GM23338 (cell line): ENCODE results near the gene TLNRD1.

Experiments used
- CREB1 ChIP-seq: fragments of 250-450 bp; sonication (Bioruptor Pico); IDR thresholded peaks from 2 replicates; pipeline ENCODE4 v1.5.0; 2020; ENCODE audit warnings: low read depth, mild to moderate bottlenecking, moderate library complexity
- EZH2 ChIP-seq: fragments of 200-600 bp; sonication (generic); IDR thresholded peaks from one replicate; pipeline ENCODE4 v1.8.0; 2017; ENCODE audit warnings: antibody characterized with exemption, mild to moderate bottlenecking, low read depth; ENCODE audit not compliant: unreplicated experiment
- EZH2phosphoT487 ChIP-seq: fragments of 200-600 bp; sonication (generic); IDR thresholded peaks from one replicate; pipeline ENCODE4 v1.8.1; 2018; ENCODE audit warnings: antibody characterized with exemption; ENCODE audit not compliant: unreplicated experiment
- JUNB ChIP-seq: IDR thresholded peaks from one replicate; pipeline ENCODE4 v1.6.1; 2016; ENCODE audit warnings: antibody characterized with exemption; ENCODE audit not compliant: unreplicated experiment
- POLR2AphosphoS5 ChIP-seq: IDR thresholded peaks from 2 replicates; pipeline ENCODE4 v1.6.1; 2016; ENCODE audit warnings: antibody characterized with exemption, low read depth
- ZNF331 ChIP-seq: fragments of 250-450 bp; sonication (Bioruptor Pico); IDR thresholded peaks from 2 replicates; pipeline ENCODE4 v1.5.0; 2020; ENCODE audit warnings: low read depth, mild to moderate bottlenecking, moderate library complexity
- TF ChIP-seq, protein P1 (sequence below), 2 experiments: fragments of 200-600 bp in 1 of 2; sonication (generic) in 1 of 2; conservative IDR thresholded peaks; 2 replicates each; pipeline versions ENCODE4 v1.5.1 to v1.6.1; 2016 to 2017; ENCODE audit warnings: antibody characterized with exemption in 2 of 2, low read depth in 2 of 2, mild to moderate bottlenecking in 2 of 2, moderate library complexity in 1 of 2
- TF ChIP-seq, protein P2 (sequence below): IDR thresholded peaks from one replicate; pipeline ENCODE4 v1.6.1; 2018; ENCODE audit warnings: antibody characterized with exemption; ENCODE audit not compliant: unreplicated experiment
- TF ChIP-seq, protein P3 (sequence below): IDR thresholded peaks from 2 replicates; pipeline ENCODE4 v1.6.1; 2016; ENCODE audit warnings: antibody characterized with exemption

DNA sequence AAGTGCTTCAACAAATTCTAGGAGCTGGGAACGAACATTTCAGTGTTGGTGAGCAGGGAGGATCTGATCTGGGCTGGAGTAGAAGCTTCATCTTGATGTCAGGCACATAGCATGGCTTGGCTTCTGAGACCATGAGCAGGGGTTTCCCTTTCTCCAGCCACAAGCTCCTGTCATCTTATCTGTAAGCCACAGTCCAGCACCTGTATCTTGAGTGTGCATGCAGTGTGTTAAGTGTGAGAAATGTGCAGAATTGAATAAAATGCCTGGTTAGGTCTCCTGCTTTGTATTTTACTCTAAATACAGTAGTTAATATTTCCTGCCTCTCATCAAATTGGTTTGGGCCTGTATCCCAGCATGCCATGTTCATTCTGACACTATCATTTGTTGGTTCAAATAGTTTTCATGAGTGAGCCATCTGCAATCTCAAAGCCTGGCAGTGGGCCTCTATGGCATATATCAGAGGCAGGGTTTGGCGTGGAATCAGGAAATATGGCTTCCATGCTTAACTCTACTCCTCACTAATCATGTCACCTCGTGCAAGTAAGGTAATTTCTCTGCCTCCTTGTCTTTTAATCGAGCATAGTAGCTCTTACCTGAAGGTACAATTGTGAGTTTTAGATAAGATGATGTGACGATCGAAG is 43.3 kb downstream of the TLNRD1 start:
- TF ChIP-seq, protein P1, sequence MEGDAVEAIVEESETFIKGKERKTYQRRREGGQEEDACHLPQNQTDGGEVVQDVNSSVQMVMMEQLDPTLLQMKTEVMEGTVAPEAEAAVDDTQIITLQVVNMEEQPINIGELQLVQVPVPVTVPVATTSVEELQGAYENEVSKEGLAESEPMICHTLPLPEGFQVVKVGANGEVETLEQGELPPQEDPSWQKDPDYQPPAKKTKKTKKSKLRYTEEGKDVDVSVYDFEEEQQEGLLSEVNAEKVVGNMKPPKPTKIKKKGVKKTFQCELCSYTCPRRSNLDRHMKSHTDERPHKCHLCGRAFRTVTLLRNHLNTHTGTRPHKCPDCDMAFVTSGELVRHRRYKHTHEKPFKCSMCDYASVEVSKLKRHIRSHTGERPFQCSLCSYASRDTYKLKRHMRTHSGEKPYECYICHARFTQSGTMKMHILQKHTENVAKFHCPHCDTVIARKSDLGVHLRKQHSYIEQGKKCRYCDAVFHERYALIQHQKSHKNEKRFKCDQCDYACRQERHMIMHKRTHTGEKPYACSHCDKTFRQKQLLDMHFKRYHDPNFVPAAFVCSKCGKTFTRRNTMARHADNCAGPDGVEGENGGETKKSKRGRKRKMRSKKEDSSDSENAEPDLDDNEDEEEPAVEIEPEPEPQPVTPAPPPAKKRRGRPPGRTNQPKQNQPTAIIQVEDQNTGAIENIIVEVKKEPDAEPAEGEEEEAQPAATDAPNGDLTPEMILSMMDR (conservative IDR thresholded peaks at IDR 0.05; ENCODE audit: low read depth in 2 of 2): no peak
- TF ChIP-seq, protein P2, sequence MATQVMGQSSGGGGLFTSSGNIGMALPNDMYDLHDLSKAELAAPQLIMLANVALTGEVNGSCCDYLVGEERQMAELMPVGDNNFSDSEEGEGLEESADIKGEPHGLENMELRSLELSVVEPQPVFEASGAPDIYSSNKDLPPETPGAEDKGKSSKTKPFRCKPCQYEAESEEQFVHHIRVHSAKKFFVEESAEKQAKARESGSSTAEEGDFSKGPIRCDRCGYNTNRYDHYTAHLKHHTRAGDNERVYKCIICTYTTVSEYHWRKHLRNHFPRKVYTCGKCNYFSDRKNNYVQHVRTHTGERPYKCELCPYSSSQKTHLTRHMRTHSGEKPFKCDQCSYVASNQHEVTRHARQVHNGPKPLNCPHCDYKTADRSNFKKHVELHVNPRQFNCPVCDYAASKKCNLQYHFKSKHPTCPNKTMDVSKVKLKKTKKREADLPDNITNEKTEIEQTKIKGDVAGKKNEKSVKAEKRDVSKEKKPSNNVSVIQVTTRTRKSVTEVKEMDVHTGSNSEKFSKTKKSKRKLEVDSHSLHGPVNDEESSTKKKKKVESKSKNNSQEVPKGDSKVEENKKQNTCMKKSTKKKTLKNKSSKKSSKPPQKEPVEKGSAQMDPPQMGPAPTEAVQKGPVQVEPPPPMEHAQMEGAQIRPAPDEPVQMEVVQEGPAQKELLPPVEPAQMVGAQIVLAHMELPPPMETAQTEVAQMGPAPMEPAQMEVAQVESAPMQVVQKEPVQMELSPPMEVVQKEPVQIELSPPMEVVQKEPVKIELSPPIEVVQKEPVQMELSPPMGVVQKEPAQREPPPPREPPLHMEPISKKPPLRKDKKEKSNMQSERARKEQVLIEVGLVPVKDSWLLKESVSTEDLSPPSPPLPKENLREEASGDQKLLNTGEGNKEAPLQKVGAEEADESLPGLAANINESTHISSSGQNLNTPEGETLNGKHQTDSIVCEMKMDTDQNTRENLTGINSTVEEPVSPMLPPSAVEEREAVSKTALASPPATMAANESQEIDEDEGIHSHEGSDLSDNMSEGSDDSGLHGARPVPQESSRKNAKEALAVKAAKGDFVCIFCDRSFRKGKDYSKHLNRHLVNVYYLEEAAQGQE: no peak
- TF ChIP-seq POLR2AphosphoS5 (no peak), EZH2phosphoT487 (no peak), EZH2 (no peak), CREB1 (CRISPR knock-in tag) (no peak), ZNF331 (CRISPR knock-in tag) (no peak), JUNB (no peak)
- TF ChIP-seq, protein P3, sequence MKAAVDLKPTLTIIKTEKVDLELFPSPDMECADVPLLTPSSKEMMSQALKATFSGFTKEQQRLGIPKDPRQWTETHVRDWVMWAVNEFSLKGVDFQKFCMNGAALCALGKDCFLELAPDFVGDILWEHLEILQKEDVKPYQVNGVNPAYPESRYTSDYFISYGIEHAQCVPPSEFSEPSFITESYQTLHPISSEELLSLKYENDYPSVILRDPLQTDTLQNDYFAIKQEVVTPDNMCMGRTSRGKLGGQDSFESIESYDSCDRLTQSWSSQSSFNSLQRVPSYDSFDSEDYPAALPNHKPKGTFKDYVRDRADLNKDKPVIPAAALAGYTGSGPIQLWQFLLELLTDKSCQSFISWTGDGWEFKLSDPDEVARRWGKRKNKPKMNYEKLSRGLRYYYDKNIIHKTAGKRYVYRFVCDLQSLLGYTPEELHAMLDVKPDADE: no peak
